NCI-H2196 (cell line): ENCODE data around the gene PDGFC.

Experiments
- DNase-seq: peaks from one replicate; lab custom pipeline; 2025; ENCODE audit not compliant: unreplicated experiment; lab: John Stamatoyannopoulos, UW

PDGFC gene

GRCh38 chr4:156786713-156787112 is 184.9 kb downstream of the PDGFC start:
- DNase-seq = no peak

DNA sequence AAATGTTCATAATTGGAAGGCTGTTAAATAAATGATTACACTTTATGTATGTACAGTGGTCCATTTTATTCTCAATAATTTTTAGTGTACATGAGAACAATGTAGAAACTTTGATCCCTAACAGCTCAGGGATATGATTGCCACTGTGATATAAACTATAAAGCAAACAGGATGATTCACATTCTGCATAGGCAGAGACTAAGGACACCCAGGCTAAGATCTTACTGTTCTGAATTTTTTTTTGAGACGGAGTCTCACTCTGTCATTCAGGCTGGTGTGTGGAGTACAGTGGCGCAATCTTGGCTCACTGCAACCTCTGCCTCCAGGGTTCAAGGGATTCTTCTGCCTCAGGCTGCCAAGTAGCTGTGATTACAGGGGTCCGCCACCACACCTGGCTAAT is 186.6 kb downstream of the PDGFC start:
- no peak for DNase-seq

DNA sequence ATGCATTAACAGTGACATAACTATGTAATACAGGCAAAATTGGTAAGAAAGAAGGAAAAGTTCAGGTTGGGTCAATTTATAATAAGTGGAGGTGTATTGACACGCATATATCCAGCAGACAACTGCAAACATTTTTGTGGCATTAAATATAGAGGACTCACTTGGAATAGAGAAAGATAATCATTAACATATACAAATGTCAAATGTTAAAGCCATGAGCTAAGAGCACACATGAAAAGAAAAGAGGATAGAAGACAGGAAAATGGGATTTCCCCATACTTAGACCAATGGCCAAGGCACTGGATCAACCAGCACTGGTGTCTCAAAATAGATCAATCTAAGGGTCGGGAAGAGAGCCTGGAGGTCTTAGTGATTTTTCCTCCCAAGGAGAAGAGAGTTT is 187.6 kb downstream of the PDGFC start:
- no peak for DNase-seq

DNA sequence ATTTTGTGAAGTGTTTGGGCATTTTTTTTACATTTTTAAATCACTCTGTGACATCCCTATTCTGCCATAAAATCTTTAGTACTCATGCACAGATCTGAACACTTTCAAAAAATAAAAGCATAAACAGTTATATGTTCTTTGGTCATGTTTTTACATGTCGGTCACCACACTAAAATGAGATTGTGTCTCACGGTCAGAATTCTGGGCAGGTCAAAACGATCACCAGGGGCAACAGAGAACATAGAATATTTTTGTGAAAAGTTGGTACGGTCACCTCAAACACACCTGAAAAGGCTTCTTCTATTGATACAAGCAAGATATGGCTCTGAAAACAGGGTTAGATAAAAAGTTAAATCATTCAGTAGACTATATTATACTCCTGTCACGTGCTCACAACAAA is 189.1 kb downstream of the PDGFC start:
- DNase-seq = no peak

- DNase-seq = no peak
These were observed 189.7 kb downstream of the PDGFC start for GRCh38 chr4:156781852-156782251.

DNA sequence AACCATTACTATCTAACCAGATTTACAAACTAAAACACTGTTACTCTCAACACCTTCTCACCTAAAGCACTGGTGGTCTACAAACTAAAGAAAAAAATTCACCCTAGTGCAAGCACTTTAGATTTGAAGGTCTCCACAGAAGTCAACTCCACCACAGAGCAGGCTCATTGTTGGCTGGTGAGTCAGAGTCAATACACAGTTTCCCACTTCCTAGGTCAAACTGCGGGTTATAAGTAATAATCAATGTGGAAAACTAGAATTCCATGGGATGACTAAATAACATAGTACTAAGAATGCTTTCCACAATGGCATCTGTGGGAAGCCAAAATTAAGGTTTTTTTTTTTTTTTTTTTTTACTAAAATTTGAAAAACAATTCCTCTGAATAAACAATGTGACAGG is 191.8 kb downstream of the PDGFC start:
- DNase-seq = no peak

- DNase-seq = no peak
These were observed 192.6 kb downstream of the PDGFC start for GRCh38 chr4:156779042-156779441.

DNA sequence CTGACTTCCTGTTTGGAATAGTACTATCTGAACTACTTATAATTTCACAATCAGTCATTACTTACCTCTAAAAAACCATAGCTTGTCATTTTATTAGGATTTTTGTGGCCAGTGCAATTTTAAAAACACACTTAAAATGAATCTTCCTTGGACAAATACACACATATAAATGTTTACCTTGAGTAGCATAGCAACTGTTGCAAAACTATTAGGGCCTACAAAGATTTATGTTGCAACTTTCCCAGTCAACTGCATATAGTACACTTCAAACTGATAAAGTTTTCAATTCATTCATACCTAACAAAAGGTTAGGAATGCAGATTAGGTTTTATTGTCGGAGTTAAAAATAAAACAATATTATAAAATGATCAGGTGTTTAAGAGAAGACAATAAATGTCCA is 193.0 kb downstream of the PDGFC start:
- DNase-seq = no peak

DNA sequence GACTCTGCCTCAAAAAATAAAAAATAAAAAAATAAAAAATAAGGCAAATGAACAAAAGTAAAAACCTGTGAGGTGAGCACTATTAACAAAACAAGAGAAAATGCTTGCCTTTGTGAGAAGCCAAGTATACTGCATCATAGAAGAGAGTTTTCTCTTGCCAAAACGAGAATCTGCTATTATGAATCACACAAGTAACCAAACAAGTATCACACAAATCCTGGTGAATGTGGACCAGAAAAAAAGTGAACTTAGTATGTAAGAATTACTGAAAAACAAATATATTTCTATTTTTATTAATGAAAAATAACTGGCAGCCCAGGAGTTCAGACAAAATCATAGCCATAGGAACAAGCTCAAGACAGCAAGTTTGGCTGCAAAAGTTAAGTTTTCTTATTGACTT is 193.5 kb downstream of the PDGFC start:
- no peak for DNase-seq

DNA sequence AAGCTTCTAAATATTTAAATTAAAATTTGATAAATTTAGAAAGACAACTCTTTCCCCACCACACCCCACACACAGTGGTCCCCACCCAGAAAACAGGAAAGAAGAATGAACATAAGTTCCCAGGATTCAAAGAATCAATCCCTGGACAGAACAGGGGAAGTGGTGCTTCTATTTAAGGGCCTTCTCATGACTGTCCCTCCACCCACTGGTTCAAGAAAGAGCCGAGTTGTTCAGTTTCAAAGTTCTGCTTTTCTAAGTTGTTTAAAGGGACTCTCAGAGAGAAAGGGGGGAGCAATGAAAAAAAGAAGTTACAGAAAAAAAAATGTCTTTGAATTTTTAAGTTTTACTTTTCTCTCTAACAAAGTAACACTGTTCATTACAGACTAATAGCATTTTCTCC is 195.8 kb downstream of the PDGFC start:
- no peak for DNase-seq

DNA sequence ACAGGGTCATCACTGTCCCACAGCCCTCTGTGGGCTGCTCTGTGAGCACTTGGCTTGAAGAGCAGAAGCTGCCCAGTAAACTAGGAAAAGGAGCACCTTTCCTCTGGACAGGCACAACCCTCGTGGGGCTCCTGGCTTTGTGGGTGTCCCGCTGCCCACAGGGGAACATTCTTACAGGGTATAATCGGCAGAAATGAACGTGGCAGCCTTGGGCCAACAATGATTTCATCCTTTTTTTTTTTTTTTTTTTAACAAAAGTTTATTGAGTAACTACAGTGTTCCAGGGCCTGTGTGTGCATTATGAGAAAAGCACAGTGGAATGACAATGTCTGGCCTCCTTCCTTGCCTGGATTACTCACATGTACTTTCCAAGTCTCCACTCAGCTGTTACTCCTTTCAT is 197.2 kb downstream of the PDGFC start:
- DNase-seq = no peak

- no peak for DNase-seq
These were observed 197.8 kb downstream of the PDGFC start for GRCh38 chr4:156773648-156774357.

GRCh38 chr4:156771171-156771837 is 200.3 kb downstream of the PDGFC start:
- peak; percentile 72 for DNase-seq

DNA sequence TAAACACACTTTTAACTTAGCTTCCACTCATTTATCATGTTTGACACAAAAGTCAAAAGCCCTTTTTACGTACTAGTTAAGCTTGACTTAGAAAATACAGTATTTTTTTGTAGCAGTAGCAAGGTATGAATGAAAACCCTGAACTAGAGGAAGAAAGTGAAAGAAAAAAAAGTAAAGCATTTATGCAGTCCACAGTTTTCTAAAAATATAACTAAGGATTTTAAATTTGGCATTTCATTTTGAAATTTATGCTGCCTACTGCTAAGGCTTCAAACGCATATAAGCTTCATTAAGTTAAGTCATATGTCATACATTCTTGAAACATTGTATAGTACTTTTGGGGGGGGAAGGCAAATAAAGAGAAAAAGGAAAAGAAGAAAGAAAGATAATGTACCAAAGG is 201.5 kb downstream of the PDGFC start:
- no peak for DNase-seq

- DNase-seq = no peak
These were observed 203.6 kb downstream of the PDGFC start for GRCh38 chr4:156767911-156768415.

- no peak for DNase-seq
These were observed 204.8 kb downstream of the PDGFC start for GRCh38 chr4:156766846-156767245.

- no peak for DNase-seq
These were observed 206.3 kb downstream of the PDGFC start for GRCh38 chr4:156765277-156765676.

DNA sequence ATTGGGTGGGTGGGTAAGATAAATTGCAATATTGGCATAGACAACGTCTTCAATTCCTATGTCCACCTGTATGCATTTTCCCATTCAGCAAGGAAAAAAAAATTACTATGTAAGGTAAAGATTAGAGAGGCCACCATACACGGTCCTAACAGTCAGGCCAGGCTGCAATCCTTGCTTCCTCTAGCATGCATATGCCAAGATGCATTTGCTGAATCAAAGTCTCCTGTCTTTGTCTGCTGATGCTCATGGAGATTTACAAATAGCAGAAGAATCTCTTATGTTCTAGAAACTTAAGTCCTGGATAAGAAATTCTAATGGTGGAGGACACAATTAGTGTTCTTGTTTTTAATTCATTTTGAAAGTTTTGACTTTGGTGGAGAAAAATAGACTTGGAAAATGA is 206.8 kb downstream of the PDGFC start:
- DNase-seq = no peak

- no peak for DNase-seq
These were observed 207.5 kb downstream of the PDGFC start for GRCh38 chr4:156764145-156764544.

DNA sequence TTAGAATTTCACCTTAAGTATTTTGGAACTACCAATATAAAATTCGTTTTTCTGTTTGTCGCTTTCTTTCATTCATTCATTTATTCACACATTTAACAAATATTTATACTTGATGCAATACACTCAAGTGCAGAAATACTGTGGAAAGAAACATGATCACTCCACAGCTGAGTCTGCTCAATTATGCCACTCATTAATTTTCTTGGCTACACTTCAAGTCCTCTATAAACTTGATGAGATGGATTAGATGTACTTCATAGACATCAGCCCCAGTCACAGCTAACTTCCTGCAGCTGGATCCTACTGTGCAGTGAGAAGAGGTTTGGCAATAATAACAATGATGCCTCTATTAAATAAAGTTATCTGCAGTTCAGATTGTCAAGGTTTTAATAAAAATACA is 208.1 kb downstream of the PDGFC start:
- peak; percentile 54 for DNase-seq

- no peak for DNase-seq
These were observed 208.7 kb downstream of the PDGFC start for GRCh38 chr4:156762851-156763250.

DNA sequence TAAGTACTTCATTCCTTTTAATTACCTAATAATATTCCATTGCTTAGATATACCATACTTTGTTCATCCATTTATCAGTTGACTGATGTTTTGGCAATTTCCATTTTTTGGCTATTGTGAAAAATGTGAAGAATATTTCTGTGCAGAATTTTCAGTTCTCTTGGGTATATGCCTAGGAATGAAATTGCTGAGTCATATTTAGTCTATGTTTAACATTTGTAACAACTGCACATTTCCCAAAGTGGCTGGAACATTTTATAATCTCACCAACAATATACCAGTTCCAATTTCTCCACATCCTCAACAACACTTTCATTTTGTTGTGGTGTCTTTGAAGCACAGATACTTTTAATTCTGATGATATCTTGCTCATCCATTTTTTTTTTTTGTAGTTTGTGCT is 215.5 kb downstream of the PDGFC start:
- DNase-seq = no peak
